Mesothelial cell of epicardium (in vitro differentiated cells): Measurements from ENCODE around the gene KIAA1671. TPM values are rescaled to one million over a fixed set of nuclear protein-coding genes. Genes with fewer than 3 reads are reported as not detected.

ENCODE experiments used
- DNase-seq, 2 experiments: peaks; one replicate each; pipeline ENCODE4 v3.0.0; 2021; ENCODE audit warnings: low spot score in 2 of 2; ENCODE audit not compliant: unreplicated experiment in 2 of 2
- H3K27ac Mint-ChIP-seq: 2 replicates; pipeline ENCODE4 v1.8.0; 2021; ENCODE audit warnings: mixed read lengths
- H3K27me3 Mint-ChIP-seq: 2 replicates; pipeline ENCODE4 v1.8.0; 2021; ENCODE audit warnings: low read depth, mixed read lengths
- H3K36me3 Mint-ChIP-seq: 2 replicates; pipeline ENCODE4 v1.8.0; 2021; ENCODE audit warnings: mixed read lengths
- H3K4me1 Mint-ChIP-seq: 2 replicates; pipeline ENCODE4 v1.8.0; 2021; ENCODE audit warnings: mixed read lengths
- H3K4me3 Mint-ChIP-seq: 2 replicates; pipeline ENCODE4 v1.8.0; 2021; ENCODE audit warnings: mild to moderate bottlenecking, moderate library complexity, mixed read lengths
- H3K9me3 Mint-ChIP-seq: 2 replicates; pipeline ENCODE4 v1.8.0; 2021; ENCODE audit warnings: mixed read lengths
- CTCF ChIP-seq: fragments of 200-600 bp; sonication (generic); IDR thresholded peaks from one replicate; pipeline ENCODE4 v1.5.0; 2021; ENCODE audit warnings: antibody characterized with exemption; ENCODE audit not compliant: unreplicated experiment
- total RNA-seq: library from RNA; stranded (reverse); gene quantifications from 3 replicates; pipeline ENCODE4 v1.2.1, GENCODE V29; 2021

KIAA1671 gene
- total RNA-seq, 1 donor from 2014 or later: 21.8 TPM

GRCh38 chr22:25019427-25020184 is 67.1 kb downstream of the KIAA1671 start:
- H3K4me3 Mint-ChIP-seq: no peak overlapping the region
- H3K27me3 Mint-ChIP-seq: no peaks in the 10 kb centered on the region
- no peak for DNase-seq
- no peak for TF ChIP-seq CTCF
- peaks cover 13% of the 10 kb centered on the region for H3K36me3 Mint-ChIP-seq
- no peak overlapping the region for H3K27ac Mint-ChIP-seq
- no peaks in the 10 kb centered on the region for H3K4me1 Mint-ChIP-seq
- H3K9me3 Mint-ChIP-seq: peaks cover 10% of the 10 kb centered on the region

GRCh38 chr22:25021409-25021808 is 68.9 kb downstream of the KIAA1671 start:
- H3K4me3 Mint-ChIP-seq: no peak overlapping the region
- peaks cover 5% of the 10 kb centered on the region for H3K36me3 Mint-ChIP-seq
- no peak overlapping the region for H3K27ac Mint-ChIP-seq

GRCh38 chr22:25021976-25022711 is 69.6 kb downstream of the KIAA1671 start:
- no peak overlapping the region for H3K27ac Mint-ChIP-seq
- no peak overlapping the region for H3K4me3 Mint-ChIP-seq
- H3K36me3 Mint-ChIP-seq: peaks cover 3% of the 10 kb centered on the region
- H3K27me3 Mint-ChIP-seq: no peaks in the 10 kb centered on the region
- TF ChIP-seq CTCF: no peak
- DNase-seq: no peak
- peaks cover 13% of the 10 kb centered on the region for H3K4me1 Mint-ChIP-seq
- H3K9me3 Mint-ChIP-seq: peaks cover 5% of the 10 kb centered on the region

More at GRCh38 chr22:25021409-25021808, 68.9 kb downstream of the KIAA1671 start:
- Mint-ChIP-seq H3K27me3 (no peaks in the 10 kb centered on the region), H3K9me3 (peaks cover 8% of the 10 kb centered on the region), H3K4me1 (peaks cover 5% of the 10 kb centered on the region)
- TF ChIP-seq CTCF: no peak
- DNase-seq: no peak

GRCh38 chr22:25023879-25024278 is 71.4 kb downstream of the KIAA1671 start:
- Mint-ChIP-seq H3K27ac (no peak overlapping the region), H3K4me3 (no peak overlapping the region), H3K9me3 (peaks cover 5% of the 10 kb centered on the region), H3K4me1 (peaks cover 20% of the 10 kb centered on the region), H3K27me3 (no peaks in the 10 kb centered on the region), H3K36me3 (peaks cover 3% of the 10 kb centered on the region)
- no peak for TF ChIP-seq CTCF
- DNase-seq: no peak

GRCh38 chr22:25024895-25025294 is 72.4 kb downstream of the KIAA1671 start:
- Mint-ChIP-seq H3K27ac (no peak overlapping the region), H3K27me3 (no peaks in the 10 kb centered on the region), H3K4me3 (no peak overlapping the region), H3K4me1 (peaks cover 20% of the 10 kb centered on the region), H3K36me3 (no peaks in the 10 kb centered on the region), H3K9me3 (no peaks in the 10 kb centered on the region)
- TF ChIP-seq CTCF: no peak
- DNase-seq: no peak
